NB4 (cell line): Measurements from ENCODE around the gene CCM2.

Experiments used
- CTCF ChIP-seq: IDR thresholded peaks from one replicate; pipeline ENCODE4 v1.5.1; 2012; ENCODE audit warnings: low read depth, low read length
- MYC ChIP-seq: IDR thresholded peaks from 2 replicates; pipeline ENCODE4 v1.6.1; 2011; ENCODE audit warnings: low read depth, low read length
- POLR2A ChIP-seq: IDR thresholded peaks from 2 replicates; pipeline ENCODE4 v1.6.1; 2011; ENCODE audit warnings: mild to moderate bottlenecking; ENCODE audit not compliant: insufficient read length; ENCODE audit errors: extremely low read depth

- TF ChIP-seq CTCF (no peak), POLR2A (no peak), MYC (no peak)
Measured at GRCh38 chr7:44972562-44972961, 27.4 kb upstream of the CCM2 start.
